ENCODE measurements around the gene TMEM109.

TMEM109 gene

GRCh38 chr11:60972182-60973030 is 58.4 kb downstream of the TMEM109 start:
- no peak for TF ChIP-seq ZNF8 (CRISPR knock-in tag; IDR thresholded peaks at IDR 0.05)
- no peak for TF ChIP-seq POU6F1 (CRISPR knock-in tag; IDR thresholded peaks at IDR 0.05; ENCODE audit: borderline replicate concordance, low read depth)
- no peak for TF ChIP-seq ESRRG (CRISPR knock-in tag; IDR thresholded peaks at IDR 0.05)
- no peak for ATAC-seq

All from SK-N-SH treated with all-trans-retinoic acid at 6 μM for 48 hours (cell line).